NCI-H748 (cell line): ENCODE results near the gene DDX19B.
"Not testable (repeated sequence)": the region's sequence is repeated elsewhere in the genome, so short reads cannot be mapped to it uniquely, and the experiment has no call there.

Experiments
- DNase-seq: peaks from one replicate; lab custom pipeline; 2025; ENCODE audit not compliant: unreplicated experiment; lab: John Stamatoyannopoulos, UW

DDX19B gene

GRCh38 chr16:70348991-70349390, 50.0 kb downstream of the DDX19B start:
- no peak for DNase-seq

GRCh38 chr16:70349783-70350182, 50.8 kb downstream of the DDX19B start:
- no peak for DNase-seq

- no peak for DNase-seq
Measured at GRCh38 chr16:70359552-70359951, 60.6 kb downstream of the DDX19B start.

GRCh38 chr16:70364399-70364798, 65.4 kb downstream of the DDX19B start:
- no peak for DNase-seq

GRCh38 chr16:70370145-70370544, 71.2 kb downstream of the DDX19B start:
- DNase-seq, result not testable (repeated sequence)

GRCh38 chr16:70370924-70371323, 71.9 kb downstream of the DDX19B start:
- no peak for DNase-seq

GRCh38 chr16:70372921-70373728, 74.1 kb downstream of the DDX19B start:
- no peak for DNase-seq

- no peak for DNase-seq
Measured at GRCh38 chr16:70374213-70374612, 75.2 kb downstream of the DDX19B start.

GRCh38 chr16:70375636-70376611, 76.9 kb downstream of the DDX19B start:
- DNase-seq, result no peak

- DNase-seq, result no peak
Measured at GRCh38 chr16:70377782-70378181, 78.8 kb downstream of the DDX19B start.

- DNase-seq, result no peak
Measured at GRCh38 chr16:70378869-70379493, 80.0 kb downstream of the DDX19B start.

GRCh38 chr16:70380248-70380918, 81.4 kb downstream of the DDX19B start:
- DNase-seq, result peak; percentile 51

GRCh38 chr16:70380919-70381603, 82.1 kb downstream of the DDX19B start:
- DNase-seq, result peak; percentile 96

GRCh38 chr16:70381604-70382342, 82.8 kb downstream of the DDX19B start:
- no peak for DNase-seq

GRCh38 chr16:70383421-70383960, 84.5 kb downstream of the DDX19B start:
- DNase-seq, result no peak
